PC-9 (cell line): ENCODE results near the gene KAZALD1. TPM values are rescaled to one million over a fixed set of nuclear protein-coding genes. Genes with fewer than 3 reads are reported as not detected.

Source experiments
- BruUV-seq: library from RNA; stranded (reverse); fragments of 400-500 nt; replicated peaks from 2 replicates; lab custom pipeline; 2021; lab: Mats Ljungman, UMichigan
- CTCF ChIA-PET: fragments of 300-600 bp; sonication (Branson Sonifier 250); formaldehyde crosslinking; loops from one replicate; lab custom pipeline; 2022; ENCODE audit warnings: antibody characterized with exemption; lab: Charles Lee
- POLR2A ChIA-PET: fragments of 300-600 bp; sonication (Branson Sonifier 250); formaldehyde crosslinking; loops from one replicate; lab custom pipeline; 2022; ENCODE audit warnings: antibody characterized with exemption; ENCODE audit not compliant: unreplicated experiment; lab: Charles Lee
- DNase-seq, 2 experiments: peaks; one replicate each; pipeline versions ENCODE4 v3.0.0 to v3.0.0-alpha.2; 2015 to 2022; ENCODE audit warnings: mixed read lengths in 1 of 2
- H2AFZ ChIP-seq: fragments of 200-600 bp; sonication (generic); 2 replicates; pipeline ENCODE4 v1.8.1; 2017; ENCODE audit warnings: antibody characterized with exemption
- H3F3A ChIP-seq: fragments of 200-600 bp; sonication (generic); 2 replicates; pipeline ENCODE4 v1.8.1; 2017; ENCODE audit warnings: antibody characterized with exemption, mild to moderate bottlenecking, low read depth; ENCODE audit not compliant: insufficient read depth
- H3K27ac ChIP-seq: fragments of 200-600 bp; sonication (generic); 2 replicates; pipeline ENCODE4 v1.6.1; 2016; ENCODE audit warnings: mixed run types
- H3K27me3 ChIP-seq: fragments of 200-600 bp; sonication (generic); 2 replicates; pipeline ENCODE4 v1.6.1; 2016; ENCODE audit warnings: low read depth, mixed run types; ENCODE audit not compliant: insufficient read depth
- H3K36me3 ChIP-seq: fragments of 200-600 bp; sonication (generic); 2 replicates; pipeline ENCODE4 v1.6.1; 2016; ENCODE audit warnings: low read depth, mixed run types
- H3K4me1 ChIP-seq: fragments of 200-600 bp; sonication (generic); replicated peaks from 2 replicates; pipeline ENCODE4 v1.6.1; 2016; ENCODE audit warnings: mixed run types; ENCODE audit not compliant: insufficient read depth
- H3K4me2 ChIP-seq: fragments of 200-600 bp; sonication (generic); 2 replicates; pipeline ENCODE4 v1.6.1; 2017; ENCODE audit warnings: mixed run types
- H3K4me3 ChIP-seq: fragments of 200-600 bp; sonication (generic); 2 replicates; pipeline ENCODE4 v1.6.1; 2016; ENCODE audit warnings: mixed run types
- H3K79me2 ChIP-seq: fragments of 200-600 bp; sonication (generic); 2 replicates; pipeline ENCODE4 v1.6.1; 2017; ENCODE audit warnings: low read depth, mixed run types
- H3K9me2 ChIP-seq: fragments of 200-600 bp; sonication (generic); 2 replicates; pipeline ENCODE4 v1.8.1; 2017; ENCODE audit warnings: mild to moderate bottlenecking; ENCODE audit not compliant: insufficient read depth
- H3K9me3 ChIP-seq: fragments of 200-600 bp; sonication (generic); 2 replicates; pipeline ENCODE4 v1.8.1; 2016; ENCODE audit warnings: low read depth; ENCODE audit not compliant: insufficient read depth
- H4K20me1 ChIP-seq: fragments of 200-600 bp; sonication (generic); 2 replicates; pipeline ENCODE4 v1.8.1; 2017; ENCODE audit not compliant: insufficient read depth
- EZH2 ChIP-seq: fragments of 200-600 bp; sonication (generic); IDR thresholded peaks from 2 replicates; pipeline ENCODE4 v1.8.0; 2017; ENCODE audit warnings: antibody characterized with exemption, low read depth
- intact Hi-C: fragments of 100-400 bp; cut with micrococcal nuclease; formaldehyde crosslinking; loops from one replicate; pipeline ENCODE4 v1.10.0; 2022; ENCODE audit not compliant: unreplicated experiment
- total RNA-seq: library from RNA; stranded (reverse); gene quantifications from 2 replicates; pipeline ENCODE4 v1.2.3, GENCODE V29; 2021
- TF ChIP-seq, protein P1 (sequence below): fragments of 200-600 bp; sonication (generic); conservative IDR thresholded peaks from 2 replicates; pipeline ENCODE4 v1.6.1; 2017; ENCODE audit warnings: mixed run types, antibody characterized with exemption, mild to moderate bottlenecking, moderate library complexity

Gene KAZALD1
- total RNA-seq, 1 experiment from 2014 or later: 19.7 TPM

DNA sequence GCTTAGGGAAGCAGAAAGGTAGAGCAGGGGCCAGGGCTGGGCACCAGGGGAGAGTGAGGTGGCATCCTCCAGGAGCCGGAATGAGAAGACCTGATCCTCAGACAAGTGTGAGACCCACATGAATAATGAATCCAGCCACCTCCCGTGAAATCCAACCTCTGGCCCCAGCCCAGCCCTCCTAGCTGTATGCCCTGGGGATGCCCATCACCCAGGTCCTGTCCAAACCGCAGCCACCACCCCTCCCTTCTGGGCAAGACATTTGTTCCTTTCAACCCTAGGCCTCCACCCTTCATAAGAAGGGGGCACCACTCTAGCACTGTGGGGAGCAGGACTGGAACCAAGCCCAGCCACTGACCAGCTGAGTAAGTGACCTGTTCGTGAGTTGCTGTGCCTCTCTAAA lies 40.5 kb upstream of the KAZALD1 start:
- no peaks in the 10 kb centered on the region for H3K4me1 ChIP-seq
- no peaks in the 10 kb centered on the region for H3K27me3 ChIP-seq
- H3K4me3 ChIP-seq: no peak overlapping the region
- DNase-seq: no peak
- H2AFZ ChIP-seq: no peak overlapping the region
- no peaks in the 10 kb centered on the region for H3K9me3 ChIP-seq
- no TSS peak for BruUV-seq
- H3K27ac ChIP-seq: no peak overlapping the region
- POLR2A ChIA-PET: no interaction called here
- TF ChIP-seq, protein P1, sequence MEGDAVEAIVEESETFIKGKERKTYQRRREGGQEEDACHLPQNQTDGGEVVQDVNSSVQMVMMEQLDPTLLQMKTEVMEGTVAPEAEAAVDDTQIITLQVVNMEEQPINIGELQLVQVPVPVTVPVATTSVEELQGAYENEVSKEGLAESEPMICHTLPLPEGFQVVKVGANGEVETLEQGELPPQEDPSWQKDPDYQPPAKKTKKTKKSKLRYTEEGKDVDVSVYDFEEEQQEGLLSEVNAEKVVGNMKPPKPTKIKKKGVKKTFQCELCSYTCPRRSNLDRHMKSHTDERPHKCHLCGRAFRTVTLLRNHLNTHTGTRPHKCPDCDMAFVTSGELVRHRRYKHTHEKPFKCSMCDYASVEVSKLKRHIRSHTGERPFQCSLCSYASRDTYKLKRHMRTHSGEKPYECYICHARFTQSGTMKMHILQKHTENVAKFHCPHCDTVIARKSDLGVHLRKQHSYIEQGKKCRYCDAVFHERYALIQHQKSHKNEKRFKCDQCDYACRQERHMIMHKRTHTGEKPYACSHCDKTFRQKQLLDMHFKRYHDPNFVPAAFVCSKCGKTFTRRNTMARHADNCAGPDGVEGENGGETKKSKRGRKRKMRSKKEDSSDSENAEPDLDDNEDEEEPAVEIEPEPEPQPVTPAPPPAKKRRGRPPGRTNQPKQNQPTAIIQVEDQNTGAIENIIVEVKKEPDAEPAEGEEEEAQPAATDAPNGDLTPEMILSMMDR: no peak
- no peak for TF ChIP-seq EZH2
- no peak overlapping the region for H3K4me2 ChIP-seq
- no peaks in the 10 kb centered on the region for H3K9me2 ChIP-seq
- no peaks in the 10 kb centered on the region for H3F3A ChIP-seq
- no peaks in the 10 kb centered on the region for H3K36me3 ChIP-seq
- no peaks in the 10 kb centered on the region for H4K20me1 ChIP-seq
- intact Hi-C loops: no loop called here
- H3K79me2 ChIP-seq: no peaks in the 10 kb centered on the region
- CTCF ChIA-PET: no interaction called here

DNA sequence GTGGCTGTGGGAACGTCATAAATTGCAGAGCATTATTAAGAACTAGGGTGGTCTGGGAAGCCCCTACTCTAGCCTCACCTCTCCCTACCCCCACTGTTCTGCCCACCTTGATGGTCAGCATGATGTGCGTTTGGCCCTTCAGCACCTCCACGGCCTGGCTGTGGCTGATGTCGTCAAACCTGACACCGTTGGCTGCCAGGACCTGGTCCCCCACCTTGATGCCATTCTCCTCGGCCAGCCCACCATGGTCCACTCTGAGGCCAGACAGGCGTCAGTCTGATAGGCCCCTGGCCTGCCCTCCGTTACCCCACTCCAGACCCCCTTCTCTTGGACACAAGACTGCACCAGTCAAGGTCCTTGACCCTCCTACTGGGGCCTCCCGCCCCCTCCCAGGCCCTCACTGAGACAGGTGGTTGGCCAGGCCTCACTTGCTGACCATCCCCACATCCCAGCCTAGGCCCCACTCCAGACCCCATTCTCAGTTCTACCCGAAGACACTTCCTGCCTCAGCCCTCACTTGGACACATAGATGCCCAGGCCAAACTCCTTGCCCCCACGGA lies 40.0 kb upstream of the KAZALD1 start:
- Histone ChIP-seq H3K79me2 (no peaks in the 10 kb centered on the region), H3K4me1 (no peaks in the 10 kb centered on the region), H3K36me3 (no peaks in the 10 kb centered on the region), H3F3A (no peaks in the 10 kb centered on the region), H3K9me3 (no peaks in the 10 kb centered on the region), H3K4me2 (no peak overlapping the region), H4K20me1 (no peaks in the 10 kb centered on the region), H3K4me3 (no peak overlapping the region), H2AFZ (no peak overlapping the region), H3K27ac (no peak overlapping the region), H3K27me3 (no peaks in the 10 kb centered on the region), H3K9me2 (no peaks in the 10 kb centered on the region)
- ChIA-PET POLR2A (no interaction called here), CTCF (no interaction called here)
- no peak for TF ChIP-seq EZH2
- TF ChIP-seq, protein P1: no peak
- no TSS peak for BruUV-seq
- DNase-seq: no peak
- intact Hi-C loops: no loop called here

DNA sequence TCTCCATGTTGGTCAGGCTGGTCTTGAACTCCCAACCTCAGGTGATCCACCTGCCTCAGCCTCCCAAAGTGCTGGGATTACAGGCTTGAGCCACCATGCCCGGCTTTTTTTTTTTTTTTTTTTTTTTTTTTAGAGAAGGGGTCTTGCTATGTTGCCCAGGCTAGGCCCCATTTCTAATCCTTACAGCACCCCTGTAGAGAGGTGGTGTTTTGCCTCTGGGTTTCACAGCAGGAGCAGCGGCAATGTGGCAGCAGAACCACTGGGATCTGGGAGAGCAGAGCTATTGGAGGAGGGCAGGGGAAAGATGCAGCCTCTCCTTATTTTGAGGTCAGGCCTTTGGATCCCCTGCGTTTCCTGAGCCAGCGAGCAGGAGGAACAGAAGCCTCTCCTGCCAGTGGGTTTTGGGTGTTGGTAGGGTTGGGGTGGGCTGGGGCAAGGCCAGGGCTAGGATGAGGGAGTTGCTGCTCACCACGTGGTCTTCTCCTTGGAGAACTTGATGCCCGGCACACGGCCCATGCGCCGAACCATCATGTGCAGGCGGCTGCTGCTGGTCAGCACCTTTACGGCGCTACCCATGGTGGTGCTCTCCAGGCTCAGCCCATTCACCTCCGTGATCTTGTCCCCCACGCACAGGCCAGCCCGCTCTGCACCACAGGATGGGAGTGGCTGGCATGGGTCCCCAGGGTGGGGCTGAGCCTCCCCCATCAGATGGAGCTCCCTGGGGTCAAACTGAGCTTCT lies 38.7 kb upstream of the KAZALD1 start:
- Histone ChIP-seq H2AFZ (no peak overlapping the region), H4K20me1 (no peaks in the 10 kb centered on the region), H3K79me2 (no peaks in the 10 kb centered on the region), H3K4me2 (no peak overlapping the region), H3K27ac (no peak overlapping the region), H3K36me3 (no peaks in the 10 kb centered on the region), H3K9me2 (no peaks in the 10 kb centered on the region), H3K4me1 (no peaks in the 10 kb centered on the region), H3K27me3 (no peaks in the 10 kb centered on the region), H3K4me3 (no peak overlapping the region), H3F3A (no peaks in the 10 kb centered on the region), H3K9me3 (no peaks in the 10 kb centered on the region)
- no peak for DNase-seq
- intact Hi-C loops: no loop called here
- ChIA-PET POLR2A (no interaction called here), CTCF (no interaction called here)
- no peak for TF ChIP-seq EZH2
- TF ChIP-seq, protein P1: no peak
- no TSS peak for BruUV-seq
